GM10266 (cell line): ENCODE measurements around the gene PGBD1.

Experiments
- DNase-seq: peaks from one replicate; pipeline ENCODE4 v3.0.0; 2012; ENCODE audit errors: extremely low spot score
- CTCF ChIP-seq: IDR thresholded peaks from 2 replicates; pipeline ENCODE4 v1.5.1; 2012; ENCODE audit warnings: mild to moderate bottlenecking, low read depth; ENCODE audit not compliant: control insufficient read depth, insufficient read depth; ENCODE audit errors: missing control alignments

Gene PGBD1

GRCh38 chr6:28335040-28335563, 53.7 kb downstream of the PGBD1 start:
- no peak for DNase-seq
- no peak for TF ChIP-seq CTCF

GRCh38 chr6:28335564-28336283, 54.4 kb downstream of the PGBD1 start, which contains the start of gene ZSCAN31:
Gene ZSCAN31, minus strand, starts transcription at chr6:28336148. Its CDS starts 6,465 bp downstream, at chr6:28329683.
- no peak for TF ChIP-seq CTCF
- peak; percentile 69 for DNase-seq

GRCh38 chr6:28336284-28337120, 55.1 kb downstream of the PGBD1 start:
- peak; percentile 22 for DNase-seq

GRCh38 chr6:28337121-28337520, 55.7 kb downstream of the PGBD1 start:
- DNase-seq: no peak
- no peak for TF ChIP-seq CTCF

More at GRCh38 chr6:28336284-28337120, 55.1 kb downstream of the PGBD1 start:
- no peak for TF ChIP-seq CTCF

GRCh38 chr6:28340310-28341095, 59.1 kb downstream of the PGBD1 start:
- no peak for DNase-seq
- TF ChIP-seq CTCF: no peak

- DNase-seq: no peak
- no peak for TF ChIP-seq CTCF
Observed at GRCh38 chr6:28343898-28344677, 62.7 kb downstream of the PGBD1 start.
